Measurements from ENCODE around the gene SCN4B. TPM values are rescaled to one million over a fixed set of nuclear protein-coding genes. Genes with fewer than 3 reads are reported as not detected.

The SCN4B gene
- total and polyA plus RNA-seq, 2 of the 4 experiments (the other 2 are of a cell fraction): 0.18 to 0.44 TPM

DNA sequence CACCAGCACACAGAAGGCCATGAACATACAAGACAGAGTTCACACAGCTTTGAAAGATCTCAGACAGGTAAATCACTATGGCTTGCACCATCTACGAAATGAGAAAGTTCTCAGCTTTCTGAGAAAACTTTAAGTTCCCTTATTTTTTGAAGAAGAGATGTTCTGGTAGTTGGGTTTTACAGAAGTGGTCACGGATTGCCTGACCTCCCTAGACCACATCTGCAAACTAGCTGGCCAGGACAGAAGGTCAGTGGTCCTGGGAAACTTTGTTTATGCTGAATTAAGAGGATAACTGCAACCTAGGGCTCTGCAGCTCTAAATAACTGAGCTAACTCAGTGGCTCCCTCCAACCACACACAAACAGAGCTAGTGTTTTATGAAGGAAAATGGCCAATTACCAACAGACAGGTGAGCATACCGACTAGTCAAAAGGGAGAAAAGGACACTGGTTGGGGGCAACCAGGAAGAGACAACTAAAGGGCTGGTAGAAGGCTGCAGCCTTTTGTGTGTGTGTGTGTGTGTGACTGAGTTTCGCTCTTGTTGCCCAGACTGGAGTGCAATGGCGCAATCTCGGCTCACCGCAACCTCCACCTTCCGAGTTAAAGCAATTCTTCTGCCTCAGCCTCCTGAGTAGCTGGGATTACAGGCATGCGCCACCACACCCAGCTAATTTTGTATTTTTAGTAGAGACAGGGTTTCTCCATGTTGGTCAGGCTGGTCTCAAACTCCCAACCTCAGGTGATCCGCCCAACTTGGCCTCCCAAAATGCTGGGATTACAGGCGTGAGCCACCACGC, 32.4 kb upstream of the SCN4B start:
- Histone ChIP-seq H3K23ac (ENCODE audit: low read depth, low read length) (no peak overlapping the region), H3K27ac (ENCODE audit: insufficient read depth, low read length) (no peak overlapping the region), H4K20me1 (ENCODE audit: insufficient read depth, low read length) (no peaks in the 10 kb centered on the region), H2AFZ (replicated peaks; ENCODE audit: low read length, poor library complexity) (no peak overlapping the region), H3K4me2 (ENCODE audit: low read depth, low read length) (no peak overlapping the region), H3K4me3 (ENCODE audit: insufficient read depth, low read depth, low read length) (no peak overlapping the region), H2AK5ac (ENCODE audit: low read depth, low read length) (no peak overlapping the region), H2AK9ac (replicated peaks; ENCODE audit: low read depth, low read length, poor library complexity) (no peak overlapping the region), H2BK120ac (ENCODE audit: low read depth, low read length) (no peak overlapping the region), H3K9ac (ENCODE audit: low read depth, low read length) (no peak overlapping the region), H3K56ac (ENCODE audit: extremely low read depth, insufficient read depth, low read length) (no peak overlapping the region), H2BK20ac (ENCODE audit: low read depth, low read length) (no peak overlapping the region), H3K4me1 (ENCODE audit: control insufficient read depth, insufficient read depth, low read length) (no peaks in the 10 kb centered on the region), H2BK15ac (ENCODE audit: low read depth, low read length) (no peak overlapping the region), H3K27me3 (ENCODE audit: control insufficient read depth, insufficient read depth, low read length) (peaks cover 8% of the 10 kb centered on the region), H3K36me3 (ENCODE audit: control insufficient read depth, insufficient read depth, low read length) (no peaks in the 10 kb centered on the region), H3K79me1 (ENCODE audit: low read depth in 1 of 2, low read length in 2 of 2) (no peaks in the 10 kb centered on the region), H4K5ac (ENCODE audit: low read depth, low read length) (no peak overlapping the region), H3K4ac (ENCODE audit: low read depth, low read length) (no peak overlapping the region), H3K14ac (replicated peaks; ENCODE audit: low read depth, low read length) (no peak overlapping the region), H2BK5ac (ENCODE audit: low read depth, low read length, poor library complexity, severe bottlenecking) (no peak overlapping the region), H4K8ac (ENCODE audit: low read depth in 2 of 2, low read length in 2 of 2) (no peak overlapping the region), H3K9me1 (ENCODE audit: insufficient read depth, low read length) (no peaks in the 10 kb centered on the region), H3K18ac (ENCODE audit: low read depth, low read length) (no peak overlapping the region), H3K9me3 (ENCODE audit: control insufficient read depth, insufficient read depth, low read length) (no peaks in the 10 kb centered on the region), H4K91ac (ENCODE audit: insufficient read depth, low read depth, low read length) (no peak overlapping the region)
- dilution Hi-C loops (cut with HindIII; ENCODE audit: low sequenced_read_pairs, unreplicated experiment) (no loop called here), intact Hi-C loops (cut with micrococcal nuclease) (no loop called here), in situ Hi-C loops (cut with MboI; ENCODE audit: low sequenced_read_pairs) (no loop called here)
- ChIA-PET POLR2A (ENCODE audit: unreplicated experiment) (no interaction called here), CTCF (interaction anchor here (0.8 kb wide), 1 partner anchor 13 kb away, joined by 3 read pairs; no protein-coding TSS in a partner anchor)
- TF ChIP-seq MAFK (IDR thresholded peaks at IDR 0.05; ENCODE audit: low read depth, low read length): no peak
- no peak for TF ChIP-seq POLR2A (IDR thresholded peaks at IDR 0.05; ENCODE audit: low read depth, low read length)
- no peak for TF ChIP-seq MXI1 (IDR thresholded peaks at IDR 0.05; ENCODE audit: borderline replicate concordance, low read depth, low read length)
- no peak for TF ChIP-seq NFE2L2 (IDR thresholded peaks at IDR 0.05; ENCODE audit: low read depth, low read length)
- no peak for TF ChIP-seq RCOR1 (IDR thresholded peaks at IDR 0.05; ENCODE audit: insufficient replicate concordance, low read length)
- no peak for TF ChIP-seq CTCF (conservative IDR thresholded peaks at IDR 0.05; ENCODE audit: low read depth, low read length)
- no peak for TF ChIP-seq SMC3 (IDR thresholded peaks at IDR 0.05; ENCODE audit: low read depth, low read length)
- TF ChIP-seq, protein P1, sequence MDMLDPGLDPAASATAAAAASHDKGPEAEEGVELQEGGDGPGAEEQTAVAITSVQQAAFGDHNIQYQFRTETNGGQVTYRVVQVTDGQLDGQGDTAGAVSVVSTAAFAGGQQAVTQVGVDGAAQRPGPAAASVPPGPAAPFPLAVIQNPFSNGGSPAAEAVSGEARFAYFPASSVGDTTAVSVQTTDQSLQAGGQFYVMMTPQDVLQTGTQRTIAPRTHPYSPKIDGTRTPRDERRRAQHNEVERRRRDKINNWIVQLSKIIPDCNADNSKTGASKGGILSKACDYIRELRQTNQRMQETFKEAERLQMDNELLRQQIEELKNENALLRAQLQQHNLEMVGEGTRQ (IDR thresholded peaks at IDR 0.05; ENCODE audit: low read depth, low read length): no peak
- TF ChIP-seq CEBPB (IDR thresholded peaks at IDR 0.05; ENCODE audit: low read depth, low read length): no peak
- no peak for TF ChIP-seq FOS (IDR thresholded peaks at IDR 0.05; ENCODE audit: low read depth, low read length)
- no peak for TF ChIP-seq RFX5 (IDR thresholded peaks at IDR 0.05; ENCODE audit: low read depth, low read length)
- TF ChIP-seq BHLHE40 (IDR thresholded peaks at IDR 0.05; ENCODE audit: low read depth, low read length): no peak
- no peak for TF ChIP-seq MAZ (IDR thresholded peaks at IDR 0.05; ENCODE audit: borderline replicate concordance, low read depth, low read length)
- DNase-seq: no peak
- no peak for ATAC-seq (ENCODE audit: low read depth)
- 80% methylated on average over 3 of the region's 12 CpGs; no CpG with 5 or more reads in 1 of the 2 experiments for WGBS, 2 experiments (ENCODE audit: extremely low coverage in 2 of 2, insufficient read length in 1 of 2)
- no TSS peak for BruUV-seq (replicated peaks)
